Measurements from ENCODE around the gene ATP8B4.

DNA sequence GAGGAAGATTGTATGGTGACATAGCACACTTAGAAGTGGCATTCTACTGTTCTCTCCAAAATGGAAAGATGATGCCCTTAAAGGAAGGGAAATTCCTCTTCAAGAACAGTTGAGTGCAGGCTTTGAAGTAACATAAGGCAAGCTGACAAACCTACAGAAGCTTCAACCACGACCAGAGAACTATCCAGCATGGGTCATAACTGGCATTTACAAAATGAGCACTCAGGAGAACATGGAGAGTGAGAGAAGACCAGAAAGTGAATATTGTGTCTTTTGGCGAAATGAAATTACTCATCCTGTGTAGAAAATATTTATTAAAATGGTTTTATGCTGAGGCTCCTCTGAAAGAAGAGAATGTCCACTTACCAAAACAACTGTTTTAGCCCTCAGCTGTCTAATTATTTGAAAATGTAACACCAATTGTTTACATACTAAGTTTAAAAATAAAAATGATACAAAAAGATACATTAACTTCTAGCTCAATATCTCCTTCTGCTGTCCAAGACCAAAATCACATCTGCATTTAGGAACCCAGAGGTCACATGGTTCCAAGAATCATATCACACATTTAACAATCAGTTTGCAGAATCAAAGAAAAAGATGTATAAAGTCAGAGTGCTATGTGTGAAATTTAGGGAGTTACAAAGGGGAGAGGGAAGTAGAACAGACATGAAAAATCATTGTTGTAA is 216.9 kb downstream of the ATP8B4 start:
- TF ChIP-seq EP300 (IDR thresholded peaks at IDR 0.05; ENCODE audit: borderline replicate concordance): no peak
- TF ChIP-seq RAD21 (IDR thresholded peaks at IDR 0.05; ENCODE audit: low read depth): no peak
- TF ChIP-seq, protein P1, sequence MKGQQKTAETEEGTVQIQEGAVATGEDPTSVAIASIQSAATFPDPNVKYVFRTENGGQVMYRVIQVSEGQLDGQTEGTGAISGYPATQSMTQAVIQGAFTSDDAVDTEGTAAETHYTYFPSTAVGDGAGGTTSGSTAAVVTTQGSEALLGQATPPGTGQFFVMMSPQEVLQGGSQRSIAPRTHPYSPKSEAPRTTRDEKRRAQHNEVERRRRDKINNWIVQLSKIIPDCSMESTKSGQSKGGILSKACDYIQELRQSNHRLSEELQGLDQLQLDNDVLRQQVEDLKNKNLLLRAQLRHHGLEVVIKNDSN (IDR thresholded peaks at IDR 0.05): no peak
- no peak for TF ChIP-seq TAF1 (IDR thresholded peaks at IDR 0.05; ENCODE audit: low read depth)
- no peak for TF ChIP-seq CEBPB (IDR thresholded peaks at IDR 0.05)

Data from Ishikawa (cell line).